DND-41 (cell line): Measurements from ENCODE around the gene TIPRL.

Experiments
- EZH2 ChIP-seq: IDR thresholded peaks from 3 replicates; pipeline ENCODE4 v1.6.1; 2012; ENCODE audit warnings: borderline replicate concordance, low read depth, mild to moderate bottlenecking, moderate library complexity, low read length, inconsistent platforms; ENCODE audit not compliant: severe bottlenecking
- TF ChIP-seq, protein P1 (sequence below): IDR thresholded peaks from 2 replicates; pipeline ENCODE4 v1.5.1; 2012; ENCODE audit warnings: borderline replicate concordance, low read length, moderate library complexity, mild to moderate bottlenecking; ENCODE audit not compliant: poor library complexity, severe bottlenecking; ENCODE audit errors: extremely low read depth

GRCh38 chr1:168146160-168146539 lies 32.6 kb upstream of the TIPRL start:
- TF ChIP-seq, protein P1, sequence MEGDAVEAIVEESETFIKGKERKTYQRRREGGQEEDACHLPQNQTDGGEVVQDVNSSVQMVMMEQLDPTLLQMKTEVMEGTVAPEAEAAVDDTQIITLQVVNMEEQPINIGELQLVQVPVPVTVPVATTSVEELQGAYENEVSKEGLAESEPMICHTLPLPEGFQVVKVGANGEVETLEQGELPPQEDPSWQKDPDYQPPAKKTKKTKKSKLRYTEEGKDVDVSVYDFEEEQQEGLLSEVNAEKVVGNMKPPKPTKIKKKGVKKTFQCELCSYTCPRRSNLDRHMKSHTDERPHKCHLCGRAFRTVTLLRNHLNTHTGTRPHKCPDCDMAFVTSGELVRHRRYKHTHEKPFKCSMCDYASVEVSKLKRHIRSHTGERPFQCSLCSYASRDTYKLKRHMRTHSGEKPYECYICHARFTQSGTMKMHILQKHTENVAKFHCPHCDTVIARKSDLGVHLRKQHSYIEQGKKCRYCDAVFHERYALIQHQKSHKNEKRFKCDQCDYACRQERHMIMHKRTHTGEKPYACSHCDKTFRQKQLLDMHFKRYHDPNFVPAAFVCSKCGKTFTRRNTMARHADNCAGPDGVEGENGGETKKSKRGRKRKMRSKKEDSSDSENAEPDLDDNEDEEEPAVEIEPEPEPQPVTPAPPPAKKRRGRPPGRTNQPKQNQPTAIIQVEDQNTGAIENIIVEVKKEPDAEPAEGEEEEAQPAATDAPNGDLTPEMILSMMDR, result no peak
- no peak for TF ChIP-seq EZH2
